H1 (cell line): ENCODE results near the gene GRID2. TPM values are rescaled to one million over a fixed set of nuclear protein-coding genes. Genes with fewer than 3 reads are reported as not detected.

Experiments
- CTCF ChIA-PET: fragments of 300-600 bp; sonication (Branson Sonifier 250); formaldehyde crosslinking; loops from one replicate; lab custom pipeline; 2021; ENCODE audit not compliant: partially characterized antibody; lab: Charles Lee
- POLR2A ChIA-PET: fragments of 300-600 bp; sonication (Branson Sonifier 250); formaldehyde crosslinking; loops from one replicate; lab custom pipeline; 2021; ENCODE audit warnings: inconsistent platforms; ENCODE audit not compliant: partially characterized antibody; lab: Charles Lee
- DNase-seq, 2 experiments: peaks; one replicate each; pipeline versions ENCODE4 v3.0.0 to v3.0.0-alpha.2; 2010 to 2022; ENCODE audit warnings: low spot score in 2 of 2, low read depth in 1 of 2, mixed read lengths in 1 of 2
- FAIRE-seq: peaks from 2 replicates; lab custom pipeline; 2011; peaks lifted over from hg19 to GRCh38; lab: Jason Lieb, UNC
- H2AFZ ChIP-seq: 2 replicates; pipeline ENCODE4 v1.8.1; 2012; ENCODE audit warnings: low read length, inconsistent platforms
- H2AK5ac ChIP-seq: 2 replicates; pipeline ENCODE4 v1.6.1; 2013; ENCODE audit warnings: low read depth, low read length
- H2BK120ac ChIP-seq: replicated peaks from 2 replicates; pipeline ENCODE3; 2013; ENCODE audit warnings: low read depth, low read length, inconsistent platforms
- H2BK12ac ChIP-seq: 2 replicates; pipeline ENCODE4 v1.6.1; 2013; ENCODE audit warnings: low read depth, low read length
- H2BK15ac ChIP-seq: 2 replicates; pipeline ENCODE4 v1.6.1; 2013; ENCODE audit warnings: low read length
- H2BK20ac ChIP-seq: 2 replicates; pipeline ENCODE4 v1.6.1; 2013; ENCODE audit warnings: low read length
- H2BK5ac ChIP-seq: 2 replicates; pipeline ENCODE4 v1.6.1; 2013; ENCODE audit warnings: low read depth, low read length
- H3K14ac ChIP-seq: 2 replicates; pipeline ENCODE4 v1.6.1; 2013; ENCODE audit warnings: inconsistent platforms; ENCODE audit not compliant: insufficient read length
- H3K18ac ChIP-seq: 2 replicates; pipeline ENCODE4 v1.6.1; 2013; ENCODE audit warnings: low read length; ENCODE audit errors: extremely low read depth
- H3K23ac ChIP-seq: 2 replicates; pipeline ENCODE4 v1.6.1; 2013; ENCODE audit warnings: inconsistent platforms; ENCODE audit not compliant: insufficient read length
- H3K23me2 ChIP-seq: 2 replicates; pipeline ENCODE4 v1.6.1; 2013; ENCODE audit warnings: low read depth, low read length
- H3K27ac ChIP-seq: 2 replicates; pipeline ENCODE4 v1.6.1; 2011; ENCODE audit warnings: low read depth, low read length, inconsistent platforms
- H3K27me3 ChIP-seq, 4 experiments: replicated peaks in 1 of 4; 1 replicate in 1 of 4; 2 replicates in 3 of 4; pipeline versions ENCODE4 v1.6.1 to v1.8.1; 2011 to 2013; ENCODE audit warnings: low read length in 3 of 4, mild to moderate bottlenecking in 3 of 4, inconsistent platforms in 2 of 4, mixed read lengths in 2 of 4, moderate library complexity in 1 of 4; ENCODE audit not compliant: control insufficient read depth in 3 of 4, insufficient read depth in 3 of 4; ENCODE audit errors: extremely low read depth in 1 of 4
- H3K36me3 ChIP-seq, 4 experiments: 2 replicates each; pipeline versions ENCODE4 v1.6.1 to v1.8.1; 2011 to 2013; ENCODE audit warnings: mild to moderate bottlenecking in 4 of 4, low read length in 3 of 4, moderate library complexity in 2 of 4, control low read depth in 1 of 4, inconsistent platforms in 1 of 4; ENCODE audit not compliant: insufficient read depth in 4 of 4, control insufficient read depth in 2 of 4
- H3K4ac ChIP-seq: replicated peaks from 2 replicates; pipeline ENCODE3; 2013; ENCODE audit warnings: low read length, low read depth, mixed read lengths, inconsistent platforms; ENCODE audit not compliant: insufficient read length
- H3K4me1 ChIP-seq, 4 experiments: replicated peaks in 1 of 4; 1 replicate in 1 of 4; 2 replicates in 3 of 4; pipeline versions ENCODE4 v1.6.1 to v1.8.1; 2011 to 2013; ENCODE audit warnings: low read length in 3 of 4, inconsistent platforms in 2 of 4, mixed read lengths in 1 of 4; ENCODE audit not compliant: insufficient read depth in 4 of 4, control insufficient read depth in 3 of 4
- H3K4me2 ChIP-seq, 2 experiments: 2 replicates each; pipeline versions ENCODE4 v1.6.1 to v1.8.1; 2011 to 2013; ENCODE audit warnings: low read depth in 2 of 2, low read length in 2 of 2, control low read depth in 1 of 2, inconsistent platforms in 1 of 2, mild to moderate bottlenecking in 1 of 2; ENCODE audit not compliant: insufficient read depth in 1 of 2
- H3K4me3 ChIP-seq, 4 experiments: fragments of 200-600, 300-600 bp in 1 of 4; sonication (generic), shearing (Covaris generic), sonication (Bioruptor Twin) in 1 of 4; 2 replicates each; pipeline versions ENCODE4 v1.5.1 to v1.8.1; 2011 to 2016; ENCODE audit warnings: low read length in 4 of 4, low read depth in 3 of 4, control low read depth in 2 of 4, inconsistent platforms in 2 of 4, mild to moderate bottlenecking in 2 of 4, mixed read lengths in 1 of 4, moderate library complexity in 1 of 4; ENCODE audit not compliant: insufficient read depth in 2 of 4; ENCODE audit errors: extremely low read depth in 1 of 4
- H3K56ac ChIP-seq: replicated peaks from 2 replicates; pipeline ENCODE3; 2013; ENCODE audit warnings: low read depth, mild to moderate bottlenecking, mixed read lengths, low read length, inconsistent platforms; ENCODE audit not compliant: insufficient read length
- H3K79me1 ChIP-seq: 2 replicates; pipeline ENCODE4 v1.6.1; 2013; ENCODE audit warnings: low read depth, low read length, control low read depth
- H3K79me2 ChIP-seq, 2 experiments: 2 replicates each; pipeline versions ENCODE4 v1.6.1 to v1.8.1; 2012 to 2013; ENCODE audit warnings: low read length in 2 of 2, mild to moderate bottlenecking in 2 of 2, inconsistent platforms in 1 of 2; ENCODE audit not compliant: insufficient read depth in 2 of 2, control insufficient read depth in 1 of 2
- H3K9ac ChIP-seq, 4 experiments: replicated peaks in 1 of 4; 1 replicate in 1 of 4; 2 replicates in 3 of 4; pipeline versions ENCODE4 v1.6.1 to v1.8.1; 2011 to 2013; ENCODE audit warnings: low read depth in 3 of 4, low read length in 3 of 4, control low read depth in 2 of 4, mild to moderate bottlenecking in 2 of 4, moderate library complexity in 2 of 4, inconsistent platforms in 1 of 4; ENCODE audit errors: extremely low read depth in 1 of 4
- H3K9me3 ChIP-seq, 2 experiments: 2 replicates each; pipeline versions ENCODE4 v1.6.1 to v1.8.1; 2012 to 2013; ENCODE audit warnings: mild to moderate bottlenecking in 2 of 2, moderate library complexity in 2 of 2, control low read depth in 1 of 2, inconsistent platforms in 1 of 2, low read depth in 1 of 2, low read length in 1 of 2, mixed read lengths in 1 of 2; ENCODE audit not compliant: insufficient read depth in 2 of 2
- H4K20me1 ChIP-seq, 2 experiments: replicated peaks in 1 of 2; 2 replicates each; pipeline versions ENCODE3 to v1.8.1; 2011 to 2013; ENCODE audit warnings: inconsistent platforms in 2 of 2, low read length in 2 of 2, mild to moderate bottlenecking in 1 of 2; ENCODE audit not compliant: insufficient read depth in 2 of 2, control insufficient read depth in 1 of 2
- H4K5ac ChIP-seq: 2 replicates; pipeline ENCODE4 v1.6.1; 2013; ENCODE audit warnings: low read length, low read depth, mixed read lengths, inconsistent platforms; ENCODE audit not compliant: insufficient read length
- H4K8ac ChIP-seq: 2 replicates; pipeline ENCODE4 v1.8.0; 2013; ENCODE audit warnings: mild to moderate bottlenecking, moderate library complexity, low read length, inconsistent platforms; ENCODE audit not compliant: insufficient read depth; ENCODE audit errors: extremely low read depth
- H4K91ac ChIP-seq: replicated peaks from 2 replicates; pipeline ENCODE3; 2013; ENCODE audit warnings: low read length, mixed read lengths, inconsistent platforms; ENCODE audit not compliant: insufficient read length
- CBX5 ChIP-seq: fragments of 300-800, 300-1000 bp; sonication (generic); IDR thresholded peaks from 2 replicates; pipeline ENCODE4 v1.7.1; 2016; ENCODE audit warnings: antibody characterized with exemption, low read length, low read depth
- CHD2 ChIP-seq: IDR thresholded peaks from 2 replicates; pipeline ENCODE4 v1.6.1; 2012; ENCODE audit warnings: low read length, improper control_type of control experiment
- YY1 ChIP-seq: IDR thresholded peaks from 2 replicates; pipeline ENCODE4 v1.6.1; 2011; ENCODE audit warnings: low read depth, mild to moderate bottlenecking, low read length
- WGBS, 2 experiments: shearing (Covaris generic) in 1 of 2; methylation state at CpG; one replicate each; pipeline versions ENCODE4 v1.1.6 to v1.1.7; 2013 to 2015; ENCODE audit warnings: low lambda C conversion rate in 2 of 2, mixed read lengths in 2 of 2, inconsistent platforms in 1 of 2, low coverage in 1 of 2, missing lambda C conversion rate in 1 of 2; ENCODE audit not compliant: insufficient replicate concordance in 2 of 2, insufficient coverage in 1 of 2, insufficient read length in 1 of 2; ENCODE audit errors: extremely low coverage in 1 of 2, missing lambda C conversion rate in 1 of 2; 5-methylcytosine and 5-hydroxymethylcytosine counted together
- polyA plus RNA-seq, 7 experiments: library from polyadenylated mRNA; depleted of rRNA in 3 of 7; stranded (reverse) in 5 of 7; unstranded in 2 of 7; fragments of >200 nt in 5 of 7; fragments of 200-250 nt in 2 of 7; gene quantifications; 1 replicate in 5 of 7; 2 replicates in 1 of 7; 4 replicates in 1 of 7; pipeline versions ENCODE4 v1.2.1 to v1.2.3, GENCODE V29; 2011 to 2013; ENCODE audit warnings: missing spikeins in 2 of 7, mixed read lengths in 2 of 7
- total RNA-seq: library from RNA; stranded (reverse); fragmentation: NEBNext Ultra II Directional; extraction: Animal tissue kit (Norgen Biotek cat#: 25700); gene quantifications from 2 replicates; pipeline ENCODE4 v1.2.1, GENCODE V29; 2021

The GRID2 gene
- total and polyA plus RNA-seq, 2 of the 8 experiments (the other 6 are each of a cell fraction or from before 2014, with no cell fraction given): 31.1 to 81.9 TPM

DNA sequence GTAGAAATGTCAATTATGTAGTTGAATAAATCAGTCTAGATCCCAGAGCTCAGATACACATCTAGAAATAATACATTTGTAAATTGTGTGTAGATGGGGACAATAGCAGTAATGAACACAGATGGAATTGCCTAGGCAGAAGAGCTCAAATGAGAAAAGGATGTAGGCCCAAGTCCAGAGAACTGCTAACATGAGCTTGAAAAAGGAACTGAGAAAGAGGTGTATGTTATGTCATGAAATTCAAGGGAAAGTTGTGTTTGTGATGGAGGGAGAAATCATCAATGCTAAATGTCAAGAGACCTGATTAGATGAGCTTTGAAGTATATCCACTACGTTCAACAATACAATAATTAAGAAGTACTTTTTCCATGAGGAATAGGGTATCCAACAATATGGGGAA, 1148.2 kb downstream of the GRID2 start:
- Histone ChIP-seq H3K27me3 (no peaks in the 10 kb centered on the region), H4K8ac (no peak overlapping the region), H4K91ac (no peak overlapping the region), H2BK15ac (no peak overlapping the region), H2AFZ (no peak overlapping the region), H3K4me2 (no peak overlapping the region), H4K5ac (no peak overlapping the region), H3K14ac (no peak overlapping the region), H3K23ac (no peak overlapping the region), H2BK20ac (no peak overlapping the region), H3K27ac (no peak overlapping the region), H3K36me3 (peaks cover 0 to 4% (median 2%) of the 10 kb centered on the region in 4 experiments; a peak in 4 of 8 replicates), H3K56ac (no peak overlapping the region), H4K20me1 (no peaks in the 10 kb centered on the region), H2BK120ac (no peak overlapping the region), H2BK12ac (no peak overlapping the region), H2BK5ac (no peak overlapping the region), H3K9ac (no peak overlapping the region), H3K79me1 (no peaks in the 10 kb centered on the region), H3K9me3 (no peaks in the 10 kb centered on the region), H3K4ac (no peak overlapping the region), H3K23me2 (no peaks in the 10 kb centered on the region), H3K18ac (no peak overlapping the region), H2AK5ac (no peak overlapping the region), H3K79me2 (no peaks in the 10 kb centered on the region), H3K4me1 (no peaks in the 10 kb centered on the region), H3K4me3 (no peak overlapping the region)
- FAIRE-seq (no peak), DNase-seq (no peak)
- CTCF ChIA-PET: interaction anchor here (0.6 kb wide), 1 partner anchor 12 kb away, joined by 3 read pairs; no protein-coding TSS in a partner anchor
- POLR2A ChIA-PET: interaction anchor here (0.6 to 0.8 kb wide), 3 partner anchors 9 to 206 kb away, joined by 3 read pairs; no protein-coding TSS in a partner anchor
- WGBS, 2 experiments: 74% methylated on average over 1 of the region's 1 CpG; no CpG with 5 or more reads in 1 of the 2 experiments
- no peak for TF ChIP-seq YY1
- no peak for TF ChIP-seq CBX5
- no peak for TF ChIP-seq CHD2
